Uterus (tissue), 4 donors: ENCODE data around the gene FAM180A. TPM values are rescaled to one million over a fixed set of nuclear protein-coding genes. Genes with fewer than 3 reads are reported as not detected.

Experiments used
- DNase-seq, 2 donors: peaks; one replicate each; pipeline ENCODE4 v3.0.0-alpha.2; 2019 to 2020
- H3K27ac ChIP-seq, 2 donors: fragments of 200-600 bp; sonication (generic); 1 replicate in 1 of 2; 2 replicates in 1 of 2; pipeline ENCODE4 v1.5.1; 2016 to 2018
- H3K27me3 ChIP-seq, 2 donors: fragments of 200-600 bp; sonication (generic); one replicate each; pipeline ENCODE4 v1.5.1; 2018 to 2019; ENCODE audit warnings: control low read depth in 1 of 2
- H3K36me3 ChIP-seq, 2 donors: fragments of 200-600 bp; sonication (generic); one replicate each; pipeline ENCODE4 v1.5.1; 2019; ENCODE audit warnings: control low read depth in 1 of 2
- H3K4me1 ChIP-seq, 2 donors: fragments of 200-600 bp; sonication (generic); one replicate each; pipeline ENCODE4 v1.5.1; 2018 to 2019; ENCODE audit warnings: control low read depth in 1 of 2
- H3K4me3 ChIP-seq, 2 donors: fragments of 200-600 bp; sonication (generic); 1 replicate in 1 of 2; 2 replicates in 1 of 2; pipeline ENCODE4 v1.5.1; 2018 to 2019; ENCODE audit warnings: mild to moderate bottlenecking in 1 of 2
- H3K9me3 ChIP-seq, 2 donors: fragments of 200-600 bp; sonication (generic); one replicate each; pipeline ENCODE4 v1.5.1; 2019; ENCODE audit warnings: control low read depth in 1 of 2
- POLR2A ChIP-seq, 2 donors: fragments of 450-650 bp; IDR thresholded peaks; one replicate each; pipeline ENCODE4 v1.6.1; 2016; ENCODE audit warnings: antibody characterized with exemption in 2 of 2, mild to moderate bottlenecking in 1 of 2, moderate library complexity in 1 of 2
- intact Hi-C: fragments of 100-400 bp; cut with DNase I; formaldehyde crosslinking; loops from one replicate; pipeline ENCODE4 v1.15.1; 2023; ENCODE audit warnings: low total_unique reads
- total RNA-seq, 4 donors: library from RNA; depleted of rRNA in 3 of 4; stranded (reverse); fragments of >200 nt in 3 of 4; gene quantifications; one replicate each; pipeline versions ENCODE4 v1.1.0 to v1.2.4, GENCODE V29; 2014 to 2023
- TF ChIP-seq, protein P1 (sequence below), 4 experiments: fragments of 200-600 bp in 2 of 4; fragments of 450-650 bp in 2 of 4; sonication (generic) in 2 of 4; IDR thresholded peaks; one replicate each; pipeline ENCODE4 v1.5.1; 2016 to 2019; ENCODE audit warnings: antibody characterized with exemption in 4 of 4, mild to moderate bottlenecking in 2 of 4, moderate library complexity in 1 of 4
- donor health status: DM: yes; HTN: yes; CAD: no.

Gene FAM180A
- total RNA-seq, 4 donors from 2014 or later = 0.51 to 12.6 (median 6.3) TPM; not detected in 1

DNA sequence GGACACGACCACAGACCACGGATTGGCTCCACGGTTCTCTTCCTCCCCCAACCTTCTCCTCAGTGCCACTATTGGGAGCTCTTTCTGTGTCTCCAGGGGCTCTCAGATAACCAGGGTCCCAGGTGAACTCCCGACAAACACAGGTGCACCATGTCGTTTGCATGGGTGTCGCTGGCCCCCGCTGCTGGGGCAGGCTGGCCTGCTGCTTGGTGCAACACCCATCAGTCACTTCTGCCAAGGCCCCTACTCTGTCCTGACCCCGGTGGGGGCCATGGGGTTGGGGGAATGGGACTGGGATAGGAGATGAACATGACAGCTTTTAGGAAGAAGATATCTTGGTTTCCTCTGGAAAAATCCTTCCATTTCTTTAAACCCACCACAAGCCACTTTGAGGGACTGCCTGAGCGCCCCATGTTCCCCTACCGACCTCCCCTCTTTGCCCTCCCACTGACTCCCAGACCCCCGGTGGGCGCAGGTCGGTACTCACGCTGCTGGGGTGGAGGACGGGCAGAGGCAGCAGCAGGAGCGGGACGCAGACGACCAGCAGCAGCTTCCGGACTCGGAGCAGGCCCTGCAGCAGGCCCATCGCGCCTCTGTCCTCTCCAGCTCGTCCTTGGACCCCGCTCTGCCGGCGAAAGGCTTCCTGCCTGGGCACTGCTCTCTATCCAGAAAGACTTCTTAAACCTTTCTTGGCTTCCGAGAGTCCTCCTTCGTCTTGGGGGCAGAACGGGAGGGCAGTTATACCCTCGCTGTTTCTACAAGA lies 21.5 kb downstream of the FAM180A start:
- no peak for TF ChIP-seq POLR2A (IDR thresholded peaks at IDR 0.05)
- TF ChIP-seq, protein P1, sequence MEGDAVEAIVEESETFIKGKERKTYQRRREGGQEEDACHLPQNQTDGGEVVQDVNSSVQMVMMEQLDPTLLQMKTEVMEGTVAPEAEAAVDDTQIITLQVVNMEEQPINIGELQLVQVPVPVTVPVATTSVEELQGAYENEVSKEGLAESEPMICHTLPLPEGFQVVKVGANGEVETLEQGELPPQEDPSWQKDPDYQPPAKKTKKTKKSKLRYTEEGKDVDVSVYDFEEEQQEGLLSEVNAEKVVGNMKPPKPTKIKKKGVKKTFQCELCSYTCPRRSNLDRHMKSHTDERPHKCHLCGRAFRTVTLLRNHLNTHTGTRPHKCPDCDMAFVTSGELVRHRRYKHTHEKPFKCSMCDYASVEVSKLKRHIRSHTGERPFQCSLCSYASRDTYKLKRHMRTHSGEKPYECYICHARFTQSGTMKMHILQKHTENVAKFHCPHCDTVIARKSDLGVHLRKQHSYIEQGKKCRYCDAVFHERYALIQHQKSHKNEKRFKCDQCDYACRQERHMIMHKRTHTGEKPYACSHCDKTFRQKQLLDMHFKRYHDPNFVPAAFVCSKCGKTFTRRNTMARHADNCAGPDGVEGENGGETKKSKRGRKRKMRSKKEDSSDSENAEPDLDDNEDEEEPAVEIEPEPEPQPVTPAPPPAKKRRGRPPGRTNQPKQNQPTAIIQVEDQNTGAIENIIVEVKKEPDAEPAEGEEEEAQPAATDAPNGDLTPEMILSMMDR (IDR thresholded peaks at IDR 0.05) = no peak
- Histone ChIP-seq H3K4me1 (no peaks in the 10 kb centered on the region), H3K36me3 (no peaks in the 10 kb centered on the region), H3K27me3 (no peaks in the 10 kb centered on the region), H3K9me3 (no peaks in the 10 kb centered on the region), H3K4me3 (no peak overlapping the region), H3K27ac (no peak overlapping the region)
- intact Hi-C loops = no loop called here
- DNase-seq = no peak

DNA sequence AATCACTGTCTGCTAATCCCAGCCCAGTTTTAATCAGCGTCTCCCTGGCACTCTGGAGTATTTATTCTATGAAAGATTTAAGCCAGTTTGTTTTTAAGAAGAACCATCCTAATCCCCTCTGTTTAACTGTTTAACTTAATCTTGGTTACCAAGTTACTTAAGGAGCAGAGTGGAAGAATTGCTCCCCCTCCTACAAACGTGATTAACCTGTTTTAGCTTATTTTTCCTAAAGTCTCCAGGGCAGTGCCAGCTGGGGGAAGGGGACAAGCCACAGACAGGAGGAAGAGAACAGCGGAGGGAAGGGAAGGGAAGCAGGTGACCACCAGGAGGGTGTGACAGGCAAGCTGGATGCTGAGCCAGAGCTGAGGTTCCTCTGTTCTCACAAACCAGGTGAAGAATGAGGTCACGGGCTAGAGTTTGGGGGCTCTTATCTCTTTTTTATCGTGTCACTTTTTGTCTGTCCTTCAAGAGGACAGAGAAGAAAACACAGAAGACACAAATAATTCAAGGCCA lies 22.3 kb downstream of the FAM180A start:
- H3K27ac ChIP-seq = no peak overlapping the region
- no peak overlapping the region for H3K4me3 ChIP-seq
- no peaks in the 10 kb centered on the region for H3K27me3 ChIP-seq
- H3K4me1 ChIP-seq = no peaks in the 10 kb centered on the region
- no peaks in the 10 kb centered on the region for H3K36me3 ChIP-seq
- no peaks in the 10 kb centered on the region for H3K9me3 ChIP-seq
- DNase-seq = no peak
- TF ChIP-seq POLR2A (IDR thresholded peaks at IDR 0.05) = no peak
- TF ChIP-seq, protein P1 (IDR thresholded peaks at IDR 0.05) = no peak
- intact Hi-C loops = no loop called here

DNA sequence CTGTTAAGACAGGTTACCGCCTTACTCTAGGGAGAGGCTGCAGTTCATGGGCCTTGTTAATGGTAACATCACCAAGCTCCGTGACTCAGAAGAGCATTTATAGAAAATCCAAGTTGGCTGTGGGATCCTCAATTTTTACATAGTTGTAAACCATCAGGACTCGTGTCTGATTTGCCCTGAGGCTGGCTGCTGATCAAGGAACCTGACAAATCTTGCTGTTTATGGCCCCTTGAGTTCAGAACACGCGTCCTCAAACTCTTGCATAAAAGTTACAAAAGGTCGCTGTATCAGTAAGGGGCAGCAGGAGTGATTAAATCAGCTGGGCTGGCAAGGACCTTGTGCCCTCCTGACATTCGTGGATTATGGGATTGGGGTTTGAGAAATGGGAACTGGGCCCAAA lies 25.2 kb downstream of the FAM180A start:
- intact Hi-C loops = no loop called here
- Histone ChIP-seq H3K36me3 (no peaks in the 10 kb centered on the region), H3K4me3 (no peak overlapping the region), H3K27ac (no peak overlapping the region), H3K9me3 (no peaks in the 10 kb centered on the region), H3K27me3 (no peaks in the 10 kb centered on the region), H3K4me1 (no peaks in the 10 kb centered on the region)
- TF ChIP-seq, protein P1 (IDR thresholded peaks at IDR 0.05) = no peak
- no peak for TF ChIP-seq POLR2A (IDR thresholded peaks at IDR 0.05)
- no peak for DNase-seq

DNA sequence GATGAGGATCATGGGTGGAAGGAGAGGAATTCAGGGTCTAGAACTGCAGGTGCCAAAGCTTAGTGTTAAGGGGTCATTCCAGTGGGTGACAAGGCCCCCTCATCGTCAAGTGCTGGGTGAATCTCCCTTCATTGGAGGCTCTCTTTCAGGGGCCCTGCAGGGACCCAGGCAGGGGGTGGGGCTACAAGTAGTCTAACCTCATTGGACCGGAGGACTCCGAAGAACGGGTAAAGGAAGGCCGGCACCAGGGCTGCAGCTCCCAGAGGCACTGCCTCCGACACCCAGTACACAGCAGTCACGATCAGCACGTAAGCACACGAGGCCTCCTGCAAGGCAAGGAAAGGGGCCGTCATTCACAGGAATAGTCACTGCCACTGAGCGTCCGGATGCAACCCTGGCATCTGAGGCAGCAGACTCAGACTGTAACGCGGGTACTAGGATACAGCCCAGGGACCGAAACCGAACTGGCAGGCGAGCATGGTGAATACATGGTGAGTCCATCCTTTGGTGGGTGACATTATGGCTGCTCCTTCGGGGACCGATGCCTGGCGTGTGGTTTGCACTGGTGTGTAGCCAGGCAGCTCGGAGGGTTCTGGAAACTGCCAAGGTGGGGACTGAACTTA lies 27.3 kb downstream of the FAM180A start:
- Histone ChIP-seq H3K27ac (no peak overlapping the region), H3K27me3 (no peaks in the 10 kb centered on the region), H3K4me3 (no peak overlapping the region), H3K36me3 (no peaks in the 10 kb centered on the region), H3K4me1 (no peaks in the 10 kb centered on the region), H3K9me3 (no peaks in the 10 kb centered on the region)
- TF ChIP-seq, protein P1 (IDR thresholded peaks at IDR 0.05) = no peak
- TF ChIP-seq POLR2A (IDR thresholded peaks at IDR 0.05) = no peak
- no peak for DNase-seq
- intact Hi-C loops = no loop called here

DNA sequence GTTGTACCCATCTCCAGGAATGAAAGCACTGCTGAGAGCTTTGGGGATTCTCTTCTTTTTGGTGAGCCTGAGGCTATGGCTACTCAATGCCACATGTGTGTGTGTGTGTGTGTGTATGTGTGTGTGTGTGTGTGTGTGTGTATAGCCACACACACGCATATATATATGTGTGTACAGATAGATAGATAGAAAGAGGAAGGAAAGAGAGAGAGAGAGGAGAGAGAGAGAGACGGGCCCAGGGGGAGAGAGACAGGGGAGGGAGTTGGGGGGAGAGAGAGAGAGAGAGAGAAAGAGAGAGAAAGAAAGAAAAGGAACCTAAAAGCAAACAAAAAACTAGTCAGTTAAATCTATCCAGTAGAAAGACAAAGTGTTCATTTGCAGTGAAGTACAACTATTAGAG lies 28.9 kb downstream of the FAM180A start:
- no peak for DNase-seq
- H3K27me3 ChIP-seq = no peaks in the 10 kb centered on the region
- no peaks in the 10 kb centered on the region for H3K9me3 ChIP-seq
- intact Hi-C loops = no loop called here
- no peak overlapping the region for H3K4me3 ChIP-seq
- H3K27ac ChIP-seq = no peak overlapping the region
- no peak for TF ChIP-seq POLR2A (IDR thresholded peaks at IDR 0.05)
- TF ChIP-seq, protein P1 (IDR thresholded peaks at IDR 0.05) = no peak
- no peaks in the 10 kb centered on the region for H3K4me1 ChIP-seq
- H3K36me3 ChIP-seq = no peaks in the 10 kb centered on the region
